BJ (cell line): Measurements from ENCODE around the gene FOCAD. TPM values are rescaled to one million over a fixed set of nuclear protein-coding genes. Genes with fewer than 3 reads are reported as not detected.

Source experiments
- CTCF ChIA-PET: fragments of 350-600 bp; formaldehyde crosslinking; extraction: SDS; loops from one replicate; lab custom pipeline; 2021; ENCODE audit warnings: antibody characterized with exemption, inconsistent platforms; lab: Yijun Ruan, JAX
- POLR2A ChIA-PET: fragments of 300-600 bp; sonication (Branson Sonifier 250); formaldehyde crosslinking; extraction: SDS; loops from one replicate; lab custom pipeline; 2021; ENCODE audit warnings: antibody characterized with exemption; lab: Charles Lee
- DNase-seq: peaks from one replicate; pipeline ENCODE4 v3.0.0-alpha.2; 2011; ENCODE audit warnings: low read depth
- H3K27me3 ChIP-seq: 2 replicates; pipeline ENCODE4 v1.6.0; 2011; ENCODE audit warnings: low read length; ENCODE audit not compliant: control insufficient read depth, insufficient read depth
- H3K36me3 ChIP-seq: 2 replicates; pipeline ENCODE4 v1.5.1; 2011; ENCODE audit warnings: low read length; ENCODE audit not compliant: control insufficient read depth, insufficient read depth
- H3K4me3 ChIP-seq: 2 replicates; pipeline ENCODE4 v1.5.1; 2011; ENCODE audit warnings: low read depth, mild to moderate bottlenecking, control low read depth, low read length
- CTCF ChIP-seq: IDR thresholded peaks from 2 replicates; pipeline ENCODE4 v1.5.1; 2011; ENCODE audit warnings: low read depth, mild to moderate bottlenecking, control low read depth, inconsistent platforms, low read length, moderate library complexity; ENCODE audit not compliant: insufficient read depth
- polyA plus RNA-seq: library from polyadenylated mRNA; depleted of rRNA; stranded (reverse); fragments of >200 nt; gene quantifications from 2 replicates; pipeline ENCODE4 v1.2.3, GENCODE V29; 2011

The FOCAD gene
- polyA plus RNA-seq, 1 experiment: 32.9 TPM

- H3K4me3 ChIP-seq: no peak overlapping the region
- ChIA-PET CTCF (interaction anchor here (1.5 kb wide), 1 partner anchor 282 kb away, joined by 3 read pairs; no protein-coding TSS in a partner anchor), POLR2A (no interaction called here)
- no peak for TF ChIP-seq CTCF
- H3K27me3 ChIP-seq: peaks cover 1% of the 10 kb centered on the region; the same call in 1 of the 2 replicates
- DNase-seq: no peak
- no peaks in the 10 kb centered on the region for H3K36me3 ChIP-seq
These were observed 24.5 kb upstream of the FOCAD start for GRCh38 chr9:20659474-20659967.

- POLR2A ChIA-PET: no interaction called here
- Histone ChIP-seq H3K4me3 (no peak overlapping the region), H3K27me3 (peaks cover 1% of the 10 kb centered on the region; the same call in 1 of the 2 replicates), H3K36me3 (no peaks in the 10 kb centered on the region)
- no peak for TF ChIP-seq CTCF
- CTCF ChIA-PET: interaction anchor here (0.6 kb wide), 1 partner anchor 423 kb away, joined by 3 read pairs; no protein-coding TSS in a partner anchor
- no peak for DNase-seq
These were observed 21.9 kb upstream of the FOCAD start for GRCh38 chr9:20662156-20662555.

- Histone ChIP-seq H3K36me3 (no peaks in the 10 kb centered on the region), H3K27me3 (peaks cover 1% of the 10 kb centered on the region; the same call in 1 of the 2 replicates), H3K4me3 (no peak overlapping the region)
- TF ChIP-seq CTCF: no peak
- ChIA-PET CTCF (no interaction called here), POLR2A (no interaction called here)
- DNase-seq: no peak
These were observed 20.9 kb upstream of the FOCAD start for GRCh38 chr9:20663133-20663532.

- CTCF ChIA-PET: no interaction called here
- H3K27me3 ChIP-seq: peaks cover 1% of the 10 kb centered on the region; the same call in 1 of the 2 replicates
- no peak for TF ChIP-seq CTCF
- H3K4me3 ChIP-seq: no peak overlapping the region
- DNase-seq: no peak
- POLR2A ChIA-PET: interaction anchor here (0.6 kb wide), 2 partner anchors 8 to 310 kb away, joined by 3 to 5 read pairs; no protein-coding TSS in a partner anchor
- H3K36me3 ChIP-seq: no peaks in the 10 kb centered on the region
These were observed 19.6 kb upstream of the FOCAD start for GRCh38 chr9:20664501-20664900.

GRCh38 chr9:20670395-20670794 is 13.7 kb upstream of the FOCAD start:
- POLR2A ChIA-PET: no interaction called here
- no peak for DNase-seq
- Histone ChIP-seq H3K4me3 (no peak overlapping the region), H3K27me3 (no peaks in the 10 kb centered on the region), H3K36me3 (no peaks in the 10 kb centered on the region)
- CTCF ChIA-PET: no interaction called here
- TF ChIP-seq CTCF: no peak
